A549 (cell line): ENCODE data around the gene COX5A.

ENCODE experiments used
- BHLHE40 ChIP-seq: IDR thresholded peaks from 2 replicates; pipeline ENCODE4 v1.6.1; 2012; ENCODE audit warnings: low read depth, low read length, inconsistent platforms
- CTCF ChIP-seq: fragments of >200 bp; sonication (Bioruptor Twin); formaldehyde crosslinking; IDR thresholded peaks from 3 replicates; pipeline ENCODE4 v1.5.1; 2016
- E2F6 ChIP-seq: IDR thresholded peaks from 2 replicates; pipeline ENCODE4 v1.6.1; 2012; ENCODE audit warnings: low read depth, borderline replicate concordance
- EP300 ChIP-seq, 2 experiments: fragments of >200 bp; sonication (Bioruptor Twin); formaldehyde crosslinking; IDR thresholded peaks; 2 replicates in 1 of 2; 3 replicates in 1 of 2; pipeline ENCODE4 v1.6.1; 2016 to 2017
- POLR2A ChIP-seq: IDR thresholded peaks from 2 replicates; pipeline ENCODE4 v1.6.1; 2012; ENCODE audit warnings: mild to moderate bottlenecking, low read length
- POLR2AphosphoS2 ChIP-seq: conservative IDR thresholded peaks from 2 replicates; pipeline ENCODE4 v1.6.1; 2012; ENCODE audit warnings: low read length, improper control_type of control experiment, inconsistent platforms
- RAD21 ChIP-seq, 2 experiments: fragments of >200 bp in 1 of 2; sonication (Bioruptor Twin) in 1 of 2; formaldehyde crosslinking in 1 of 2; IDR thresholded peaks in 1 of 2; conservative IDR thresholded peaks in 1 of 2; 2 replicates in 1 of 2; 3 replicates in 1 of 2; pipeline ENCODE4 v1.6.1; 2012 to 2018; ENCODE audit warnings: inconsistent platforms in 1 of 2
- RARB ChIP-seq: fragments of 250-450 bp; sonication (Bioruptor Pico); IDR thresholded peaks from 2 replicates; pipeline ENCODE4 v1.8.0; 2021; ENCODE audit warnings: mild to moderate bottlenecking, moderate library complexity
- RFX5 ChIP-seq: fragments of 450-650 bp; IDR thresholded peaks from 2 replicates; pipeline ENCODE4 v1.7.1; 2014; ENCODE audit warnings: antibody characterized with exemption, mild to moderate bottlenecking, moderate library complexity
- TP53 ChIP-seq: fragments of 250-450 bp; sonication (Bioruptor Pico); IDR thresholded peaks from 2 replicates; pipeline ENCODE4 v1.5.0; 2021; ENCODE audit warnings: mild to moderate bottlenecking, moderate library complexity

- TF ChIP-seq RFX5 (no peak; the same call in 1 of the 2 replicates), BHLHE40 (no peak), RARB (CRISPR knock-in tag) (no peak), POLR2A (peak; percentile 91), CTCF (no peak), RAD21 (conservative IDR thresholded peaks at IDR 0.05 in 1 of 2, IDR thresholded peaks at IDR 0.05 in 1 of 2) (no peak), EP300 (IDR thresholded peaks at IDR 0.05) (no peak), POLR2AphosphoS2 (no peak), TP53 (CRISPR knock-in tag) (0 out of 2 replicates have a peak, but pooled peaks have one; percentile 67), E2F6 (peak; percentile 25; the same call in 1 of the 2 replicates)
Measured at GRCh38 chr15:74873036-74873755, 64.7 kb downstream of the COX5A start, which contains the start of gene SCAMP2.
